Measurements from ENCODE around the gene TSKU. TPM values are rescaled to one million over a fixed set of nuclear protein-coding genes. Genes with fewer than 3 reads are reported as not detected.

Gene TSKU
- total RNA-seq, 4 donors from 2014 or later = 140 to 385 (median 202) TPM

DNA sequence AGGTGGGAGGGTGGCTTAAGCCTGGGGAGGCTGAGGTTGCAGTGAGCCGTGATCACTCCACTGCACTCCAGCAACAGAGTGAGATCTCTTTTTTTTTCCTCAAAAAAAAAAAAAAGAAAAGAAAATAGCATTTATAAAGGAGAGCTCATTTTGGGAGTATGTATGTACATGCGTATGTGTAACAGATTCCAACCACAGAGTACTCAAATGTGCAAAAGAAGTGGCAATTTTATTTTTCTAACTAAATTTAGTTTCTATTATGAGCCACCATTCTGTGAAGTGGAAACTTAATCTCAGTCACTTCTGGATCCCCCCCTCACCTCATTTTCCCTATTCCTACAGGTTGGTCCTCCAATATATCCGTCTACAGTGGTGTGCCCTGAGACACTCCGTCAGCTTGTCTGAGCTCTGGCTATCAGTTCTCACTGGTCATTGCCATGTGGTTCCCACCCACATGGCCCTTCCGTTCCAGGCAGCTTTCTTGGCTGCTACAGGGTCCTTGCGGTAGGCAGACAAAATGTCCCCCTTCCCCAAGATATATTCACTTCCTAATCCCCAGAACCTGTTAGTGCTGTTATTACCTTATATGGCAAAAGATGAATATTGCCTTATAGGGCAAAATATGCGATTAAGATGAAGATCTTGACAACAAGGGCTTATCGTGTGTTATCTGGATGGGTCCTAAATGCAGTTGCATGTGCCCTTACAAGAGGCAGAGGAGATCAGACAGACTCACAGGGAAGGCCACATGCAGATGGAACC lies 35.8 kb upstream of the TSKU start:
- H3K27me3 ChIP-seq = no peaks in the 10 kb centered on the region
- no peaks in the 10 kb centered on the region for H3K36me3 ChIP-seq
- DNase-seq (ENCODE audit: low spot score in 2 of 2) = no peak
- TF ChIP-seq, protein P1, sequence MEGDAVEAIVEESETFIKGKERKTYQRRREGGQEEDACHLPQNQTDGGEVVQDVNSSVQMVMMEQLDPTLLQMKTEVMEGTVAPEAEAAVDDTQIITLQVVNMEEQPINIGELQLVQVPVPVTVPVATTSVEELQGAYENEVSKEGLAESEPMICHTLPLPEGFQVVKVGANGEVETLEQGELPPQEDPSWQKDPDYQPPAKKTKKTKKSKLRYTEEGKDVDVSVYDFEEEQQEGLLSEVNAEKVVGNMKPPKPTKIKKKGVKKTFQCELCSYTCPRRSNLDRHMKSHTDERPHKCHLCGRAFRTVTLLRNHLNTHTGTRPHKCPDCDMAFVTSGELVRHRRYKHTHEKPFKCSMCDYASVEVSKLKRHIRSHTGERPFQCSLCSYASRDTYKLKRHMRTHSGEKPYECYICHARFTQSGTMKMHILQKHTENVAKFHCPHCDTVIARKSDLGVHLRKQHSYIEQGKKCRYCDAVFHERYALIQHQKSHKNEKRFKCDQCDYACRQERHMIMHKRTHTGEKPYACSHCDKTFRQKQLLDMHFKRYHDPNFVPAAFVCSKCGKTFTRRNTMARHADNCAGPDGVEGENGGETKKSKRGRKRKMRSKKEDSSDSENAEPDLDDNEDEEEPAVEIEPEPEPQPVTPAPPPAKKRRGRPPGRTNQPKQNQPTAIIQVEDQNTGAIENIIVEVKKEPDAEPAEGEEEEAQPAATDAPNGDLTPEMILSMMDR (IDR thresholded peaks at IDR 0.05) = no peak
- TF ChIP-seq EP300 (IDR thresholded peaks at IDR 0.05) (no peak), POLR2A (IDR thresholded peaks at IDR 0.05) (no peak)
- H3K4me1 ChIP-seq = peaks cover 0 to 7% (median 0%) of the 10 kb centered on the region in 4 donors
- 79 to 82% methylated on average over 8 of the region's 8 CpGs for WGBS, 2 donors
- no peak overlapping the region for H3K27ac ChIP-seq
- no peaks in the 10 kb centered on the region for H3K9me3 ChIP-seq
- no peak overlapping the region for H3K4me3 ChIP-seq

DNA sequence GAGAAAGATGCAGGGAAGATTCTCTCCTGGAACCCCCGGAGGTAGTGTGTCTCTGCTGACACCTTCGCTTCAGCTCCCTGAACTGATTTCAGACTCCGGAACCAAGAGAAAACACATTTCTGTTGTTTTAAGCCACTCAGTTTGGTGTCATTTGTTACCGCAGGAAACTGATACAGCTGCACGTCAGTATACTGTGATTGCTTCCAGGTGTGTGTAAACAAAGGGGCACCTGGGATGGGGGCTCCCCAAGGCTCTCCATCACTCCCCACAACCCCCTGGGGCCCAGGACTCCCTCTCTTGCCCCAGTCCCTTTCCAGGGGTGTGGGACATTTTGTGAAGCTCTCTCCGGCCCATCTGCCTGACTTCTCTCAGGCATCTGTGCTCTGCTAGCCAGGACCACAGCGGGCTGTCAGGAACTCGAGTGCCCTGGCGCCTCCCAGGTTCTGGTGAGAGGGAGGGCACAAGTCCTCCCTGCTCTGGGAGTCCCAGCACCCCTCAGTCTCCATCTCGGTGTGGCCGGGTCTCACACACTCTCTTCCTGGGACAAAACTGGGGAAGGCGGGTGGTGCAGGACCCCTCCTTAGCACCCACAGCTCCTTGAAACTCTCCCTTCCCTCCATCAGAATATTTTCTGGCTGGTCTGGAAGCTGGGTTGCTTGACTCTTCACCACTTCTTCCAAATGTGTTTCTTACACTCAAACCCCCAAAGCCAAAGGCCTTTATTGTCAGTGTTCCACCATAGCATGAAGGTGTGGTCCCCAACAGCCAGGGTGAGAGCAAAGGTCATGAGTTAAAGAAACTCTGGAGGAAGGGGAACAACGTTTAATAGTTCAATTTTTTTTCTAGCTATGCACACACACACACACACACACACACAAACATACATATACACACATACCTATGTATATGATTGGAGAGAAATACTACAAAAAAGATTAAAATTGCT lies 35.0 kb upstream of the TSKU start:
- Histone ChIP-seq H3K27ac (no peak overlapping the region), H3K36me3 (no peaks in the 10 kb centered on the region), H3K4me1 (peaks cover 0 to 16% (median 1%) of the 10 kb centered on the region in 4 donors), H3K9me3 (no peaks in the 10 kb centered on the region), H3K4me3 (no peak overlapping the region), H3K27me3 (no peaks in the 10 kb centered on the region)
- TF ChIP-seq EP300 (IDR thresholded peaks at IDR 0.05) = no peak
- TF ChIP-seq, protein P1 (IDR thresholded peaks at IDR 0.05) = no peak
- TF ChIP-seq POLR2A (IDR thresholded peaks at IDR 0.05) = no peak
- no peak for DNase-seq (ENCODE audit: low spot score in 2 of 2)
- WGBS, 2 donors = 78 to 79% methylated on average over 13 of the region's 13 CpGs

DNA sequence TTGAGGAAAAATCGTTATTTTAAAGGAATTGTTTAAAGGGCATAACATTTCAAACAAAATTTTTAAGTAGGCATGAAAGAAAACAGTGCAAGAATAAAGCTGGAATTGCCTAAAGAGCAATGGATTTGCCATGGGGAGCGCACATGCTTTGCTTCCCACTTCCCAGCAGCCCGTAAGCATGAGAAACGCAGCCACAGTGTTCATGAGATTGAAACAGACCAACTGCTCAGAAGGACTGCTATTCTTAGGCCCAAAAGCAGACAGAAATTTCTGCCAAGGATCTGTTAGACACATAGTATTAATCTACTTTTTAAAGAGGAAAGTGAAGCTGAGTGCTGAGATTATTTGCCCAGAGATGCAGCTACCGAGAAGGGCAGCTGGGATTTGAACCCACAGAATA lies 34.2 kb upstream of the TSKU start:
- WGBS, 2 donors = 81 to 90% methylated on average over 5 of the region's 5 CpGs
- Histone ChIP-seq H3K36me3 (no peaks in the 10 kb centered on the region), H3K4me1 (peaks cover 0 to 23% (median 3%) of the 10 kb centered on the region in 4 donors), H3K27ac (no peak overlapping the region), H3K9me3 (no peaks in the 10 kb centered on the region), H3K4me3 (no peak overlapping the region), H3K27me3 (no peaks in the 10 kb centered on the region)
- no peak for DNase-seq (ENCODE audit: low spot score in 2 of 2)
- TF ChIP-seq EP300 (IDR thresholded peaks at IDR 0.05) = no peak
- TF ChIP-seq, protein P1 (IDR thresholded peaks at IDR 0.05) = no peak
- no peak for TF ChIP-seq POLR2A (IDR thresholded peaks at IDR 0.05)

DNA sequence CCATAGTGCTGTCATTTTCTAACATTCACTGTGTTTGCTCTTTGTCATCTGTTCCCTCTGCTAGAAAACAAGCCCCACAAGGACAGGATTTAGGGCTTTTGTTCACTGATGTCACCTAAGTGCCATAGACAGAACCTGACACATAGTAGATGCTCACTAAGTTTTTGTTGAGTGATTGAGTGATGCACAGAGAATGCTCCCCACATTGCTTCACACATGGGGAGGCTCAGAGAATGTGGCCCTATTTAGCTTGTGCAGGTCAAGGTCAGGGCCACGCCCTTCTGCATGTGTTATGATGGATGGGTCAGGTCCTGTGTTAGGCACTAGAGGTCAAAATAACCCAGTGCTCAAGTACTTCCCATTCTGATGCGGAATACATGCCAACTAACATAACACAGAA lies 33.1 kb upstream of the TSKU start:
- no peak for DNase-seq (ENCODE audit: low spot score in 2 of 2)
- Histone ChIP-seq H3K27me3 (no peaks in the 10 kb centered on the region), H3K4me3 (no peak overlapping the region), H3K36me3 (no peaks in the 10 kb centered on the region), H3K4me1 (peaks cover 0 to 23% (median 3%) of the 10 kb centered on the region in 4 donors), H3K27ac (no peak overlapping the region), H3K9me3 (no peaks in the 10 kb centered on the region)
- 88 to 92% methylated on average over 2 of the region's 2 CpGs for WGBS, 2 donors
- TF ChIP-seq POLR2A (IDR thresholded peaks at IDR 0.05) = no peak
- TF ChIP-seq, protein P1 (IDR thresholded peaks at IDR 0.05) = no peak
- TF ChIP-seq EP300 (IDR thresholded peaks at IDR 0.05) = no peak

DNA sequence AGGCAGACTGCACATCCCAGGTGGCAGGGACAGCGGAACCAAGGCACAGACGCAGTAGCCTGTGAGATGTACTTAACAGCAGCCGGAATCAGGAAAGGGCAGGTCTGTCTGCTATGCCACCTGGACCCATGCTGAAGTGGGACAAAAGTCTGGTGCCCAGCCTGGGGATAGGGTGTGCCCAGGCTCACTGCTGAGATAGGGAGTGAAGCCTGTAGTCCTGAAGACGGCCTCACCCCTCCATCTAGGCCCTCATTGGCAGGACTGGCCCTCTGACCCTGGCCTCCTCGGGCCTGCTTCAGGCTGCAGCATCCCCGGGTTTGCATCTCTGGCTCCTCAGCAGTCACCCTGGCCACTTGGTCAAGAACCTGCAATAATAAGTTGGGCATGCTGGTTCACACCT lies 32.4 kb upstream of the TSKU start:
- no peak overlapping the region for H3K4me3 ChIP-seq
- H3K27ac ChIP-seq = no peak overlapping the region
- WGBS, 2 donors = 93 to 96% methylated on average over 5 to 6 of the region's 6 CpGs
- no peaks in the 10 kb centered on the region for H3K27me3 ChIP-seq
- H3K9me3 ChIP-seq = no peaks in the 10 kb centered on the region
- H3K4me1 ChIP-seq = peaks cover 0 to 23% (median 3%) of the 10 kb centered on the region in 4 donors
- H3K36me3 ChIP-seq = no peaks in the 10 kb centered on the region
- TF ChIP-seq EP300 (IDR thresholded peaks at IDR 0.05) (no peak), POLR2A (IDR thresholded peaks at IDR 0.05) (no peak)
- TF ChIP-seq, protein P1 (IDR thresholded peaks at IDR 0.05) = no peak
- no peak for DNase-seq (ENCODE audit: low spot score in 2 of 2)
